ENCODE data around the gene WBP2.

DNA sequence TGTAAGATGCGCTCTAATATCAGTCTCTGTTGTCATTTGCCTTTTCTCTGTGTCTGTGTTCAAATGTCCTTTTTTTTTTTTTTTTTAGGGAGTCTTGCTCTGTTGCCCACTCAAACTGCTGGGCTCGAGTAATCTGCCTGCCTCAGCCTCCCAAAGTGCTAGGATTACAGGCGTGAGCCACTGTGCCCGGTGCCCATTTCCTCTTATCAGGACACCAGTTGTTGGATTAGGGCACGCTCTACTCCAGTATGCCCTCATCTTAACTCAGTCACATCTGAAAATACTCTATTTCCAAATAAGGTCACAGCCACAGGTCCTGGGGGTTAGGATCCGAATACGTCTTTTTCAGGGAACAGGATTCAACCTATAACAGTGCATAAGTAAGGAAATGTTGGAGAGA, 25.1 kb upstream of the WBP2 start:
- TF ChIP-seq CTCF (optimal IDR thresholded peaks at IDR 0.05 in 1 of 3, IDR thresholded peaks at IDR 0.05 in 1 of 3, conservative IDR thresholded peaks at IDR 0.05 in 1 of 3; ENCODE audit: extremely low read depth in 1 of 3, insufficient read depth in 2 of 3, low read length in 3 of 3) (no peak), EZH2 (IDR thresholded peaks at IDR 0.05; ENCODE audit: low read length) (no peak)

All from keratinocyte (primary cell).